SJSA1 (cell line): ENCODE results near the gene KBTBD7. TPM values are rescaled to one million over a fixed set of nuclear protein-coding genes. Genes with fewer than 3 reads are reported as not detected.

Source experiments
- DNase-seq, 2 experiments: peaks; one replicate each; pipeline ENCODE4 v3.0.0-alpha.2; 2015 to 2020; ENCODE audit warnings: low spot score in 2 of 2, low read depth in 1 of 2
- H3K27ac ChIP-seq: fragments of 250-450 bp; sonication (Bioruptor Pico); 2 replicates; pipeline ENCODE4 v1.5.1; 2020; ENCODE audit warnings: mild to moderate bottlenecking, moderate library complexity
- H3K27me3 ChIP-seq: fragments of 250-450 bp; sonication (Bioruptor Pico); replicated peaks from 2 replicates; pipeline ENCODE4 v1.5.1; 2020; ENCODE audit warnings: mild to moderate bottlenecking, moderate library complexity
- H3K36me3 ChIP-seq: fragments of 250-450 bp; sonication (Bioruptor Pico); 2 replicates; pipeline ENCODE4 v1.5.1; 2020; ENCODE audit warnings: mild to moderate bottlenecking
- H3K4me1 ChIP-seq: fragments of 250-450 bp; sonication (Bioruptor Pico); replicated peaks from 2 replicates; pipeline ENCODE4 v1.6.1; 2021; ENCODE audit warnings: mild to moderate bottlenecking
- H3K4me3 ChIP-seq: fragments of 250-450 bp; sonication (Bioruptor Pico); 2 replicates; pipeline ENCODE4 v1.5.1; 2020; ENCODE audit warnings: mild to moderate bottlenecking
- H3K9me3 ChIP-seq: fragments of 250-450 bp; sonication (Bioruptor Pico); replicated peaks from 2 replicates; pipeline ENCODE4 v1.5.1; 2020; ENCODE audit warnings: mild to moderate bottlenecking
- total RNA-seq: library from RNA; depleted of rRNA; stranded (reverse); fragments of >200 nt; shearing (Covaris generic); gene quantifications from 2 replicates; pipeline ENCODE4 v1.2.3, GENCODE V29; 2014

KBTBD7 gene
- total RNA-seq, 1 experiment from 2014 or later, result 6.9 TPM

- no peak for DNase-seq
- H3K27me3 ChIP-seq, result no peaks in the 10 kb centered on the region
Measured at GRCh38 chr13:41213316-41213715, 18.9 kb upstream of the KBTBD7 start.

GRCh38 chr13:41212881-41213280 is 18.5 kb upstream of the KBTBD7 start:
- H3K27ac ChIP-seq, result no peak overlapping the region
- H3K4me3 ChIP-seq, result no peak overlapping the region
- H3K9me3 ChIP-seq, result no peaks in the 10 kb centered on the region
- H3K36me3 ChIP-seq, result no peaks in the 10 kb centered on the region
- H3K4me1 ChIP-seq, result peaks cover 5% of the 10 kb centered on the region
- no peak for DNase-seq
- H3K27me3 ChIP-seq, result no peaks in the 10 kb centered on the region

More at GRCh38 chr13:41213316-41213715, 18.9 kb upstream of the KBTBD7 start:
- Histone ChIP-seq H3K36me3 (no peaks in the 10 kb centered on the region), H3K4me3 (no peak overlapping the region), H3K27ac (no peak overlapping the region), H3K9me3 (no peaks in the 10 kb centered on the region), H3K4me1 (peaks cover 5% of the 10 kb centered on the region)

GRCh38 chr13:41211062-41211461 is 16.7 kb upstream of the KBTBD7 start:
- H3K27ac ChIP-seq, result no peak overlapping the region
- DNase-seq, result no peak

GRCh38 chr13:41206467-41206866 is 12.1 kb upstream of the KBTBD7 start:
- no peak for DNase-seq
- no peak overlapping the region for H3K27ac ChIP-seq
- H3K9me3 ChIP-seq, result no peaks in the 10 kb centered on the region
- no peak overlapping the region for H3K4me3 ChIP-seq
- H3K27me3 ChIP-seq, result no peaks in the 10 kb centered on the region
- no peaks in the 10 kb centered on the region for H3K4me1 ChIP-seq
- no peaks in the 10 kb centered on the region for H3K36me3 ChIP-seq

More at GRCh38 chr13:41211062-41211461, 16.7 kb upstream of the KBTBD7 start:
- H3K27me3 ChIP-seq, result no peaks in the 10 kb centered on the region
- no peak overlapping the region for H3K4me3 ChIP-seq
- no peaks in the 10 kb centered on the region for H3K9me3 ChIP-seq
- H3K4me1 ChIP-seq, result peaks cover 5% of the 10 kb centered on the region
- H3K36me3 ChIP-seq, result no peaks in the 10 kb centered on the region

GRCh38 chr13:41203810-41204209 is 9.4 kb upstream of the KBTBD7 start:
- Histone ChIP-seq H3K27ac (no peak overlapping the region), H3K4me1 (no peaks in the 10 kb centered on the region), H3K4me3 (no peak overlapping the region), H3K9me3 (no peaks in the 10 kb centered on the region), H3K27me3 (no peaks in the 10 kb centered on the region), H3K36me3 (no peaks in the 10 kb centered on the region)
- DNase-seq, result no peak

- Histone ChIP-seq H3K9me3 (no peaks in the 10 kb centered on the region), H3K27me3 (no peaks in the 10 kb centered on the region), H3K4me1 (no peaks in the 10 kb centered on the region), H3K4me3 (no peak overlapping the region), H3K27ac (no peak overlapping the region), H3K36me3 (no peaks in the 10 kb centered on the region)
- DNase-seq, result no peak
Measured at GRCh38 chr13:41200126-41200525, 5.8 kb upstream of the KBTBD7 start.

- no peaks in the 10 kb centered on the region for H3K4me1 ChIP-seq
- no peak for DNase-seq
- H3K27me3 ChIP-seq, result no peaks in the 10 kb centered on the region
- no peak overlapping the region for H3K27ac ChIP-seq
- H3K9me3 ChIP-seq, result no peaks in the 10 kb centered on the region
- H3K4me3 ChIP-seq, result no peak overlapping the region
- no peaks in the 10 kb centered on the region for H3K36me3 ChIP-seq
Measured at GRCh38 chr13:41199526-41199925, 5.2 kb upstream of the KBTBD7 start.

- Histone ChIP-seq H3K4me3 (no peak overlapping the region), H3K4me1 (peaks cover 1% of the 10 kb centered on the region), H3K27me3 (no peaks in the 10 kb centered on the region), H3K27ac (no peak overlapping the region), H3K36me3 (no peaks in the 10 kb centered on the region), H3K9me3 (no peaks in the 10 kb centered on the region)
- no peak for DNase-seq
Measured at GRCh38 chr13:41199079-41199478, 4.7 kb upstream of the KBTBD7 start.

GRCh38 chr13:41196620-41197019 is 2.3 kb upstream of the KBTBD7 start:
- H3K27ac ChIP-seq, result no peak overlapping the region
- no peaks in the 10 kb centered on the region for H3K9me3 ChIP-seq
- H3K4me3 ChIP-seq, result no peak overlapping the region
- H3K36me3 ChIP-seq, result 0 out of 2 replicates have a peak, but pooled peaks cover 6% of the 10 kb centered on the region
- no peak for DNase-seq
- no peaks in the 10 kb centered on the region for H3K27me3 ChIP-seq
- peaks cover 15% of the 10 kb centered on the region for H3K4me1 ChIP-seq

- no peak for DNase-seq
- Histone ChIP-seq H3K4me1 (peaks cover 15% of the 10 kb centered on the region), H3K9me3 (no peaks in the 10 kb centered on the region), H3K36me3 (0 out of 2 replicates have a peak, but pooled peaks cover 6% of the 10 kb centered on the region), H3K27ac (no peak overlapping the region), H3K27me3 (no peaks in the 10 kb centered on the region), H3K4me3 (no peak overlapping the region)
Measured at GRCh38 chr13:41196011-41196410, 1.6 kb upstream of the KBTBD7 start.

- Histone ChIP-seq H3K27me3 (no peaks in the 10 kb centered on the region), H3K36me3 (peaks cover 17% of the 10 kb centered on the region), H3K9me3 (no peaks in the 10 kb centered on the region), H3K4me1 (peaks cover 16% of the 10 kb centered on the region), H3K4me3 (no peak overlapping the region), H3K27ac (no peak overlapping the region)
- DNase-seq, result no peak
Measured at GRCh38 chr13:41193469-41193868, 900 bp downstream of the KBTBD7 start.

- Histone ChIP-seq H3K27me3 (no peaks in the 10 kb centered on the region), H3K36me3 (peaks cover 17% of the 10 kb centered on the region), H3K4me1 (peaks cover 12% of the 10 kb centered on the region), H3K27ac (no peak overlapping the region), H3K4me3 (no peak overlapping the region), H3K9me3 (no peaks in the 10 kb centered on the region)
- DNase-seq, result no peak
Measured at GRCh38 chr13:41188584-41188983, 5.8 kb downstream of the KBTBD7 start.

- Histone ChIP-seq H3K4me3 (no peak overlapping the region), H3K27me3 (no peaks in the 10 kb centered on the region), H3K9me3 (no peaks in the 10 kb centered on the region), H3K36me3 (peaks cover 12% of the 10 kb centered on the region), H3K4me1 (peaks cover 3% of the 10 kb centered on the region), H3K27ac (no peak overlapping the region)
- no peak for DNase-seq
Measured at GRCh38 chr13:41186481-41186880, 7.9 kb downstream of the KBTBD7 start.

- Histone ChIP-seq H3K4me3 (no peak overlapping the region), H3K27me3 (no peaks in the 10 kb centered on the region), H3K9me3 (no peaks in the 10 kb centered on the region), H3K4me1 (peaks cover 4% of the 10 kb centered on the region; the same call in 1 of the 2 replicates), H3K36me3 (no peaks in the 10 kb centered on the region), H3K27ac (no peak overlapping the region)
- no peak for DNase-seq
Measured at GRCh38 chr13:41182231-41182630, 12.1 kb downstream of the KBTBD7 start.

- no peaks in the 10 kb centered on the region for H3K36me3 ChIP-seq
- H3K27ac ChIP-seq, result no peak overlapping the region
- DNase-seq, result no peak
- peaks cover 3% of the 10 kb centered on the region; the same call in 1 of the 2 replicates for H3K9me3 ChIP-seq
- no peaks in the 10 kb centered on the region for H3K27me3 ChIP-seq
- H3K4me1 ChIP-seq, result peaks cover 4% of the 10 kb centered on the region; the same call in 1 of the 2 replicates
- H3K4me3 ChIP-seq, result no peak overlapping the region
Measured at GRCh38 chr13:41179593-41180250, 14.6 kb downstream of the KBTBD7 start.
